HepG2 (cell line): Measurements from ENCODE around the gene SLC6A4. TPM values are rescaled to one million over a fixed set of nuclear protein-coding genes. Genes with fewer than 3 reads are reported as not detected.

Experiments
- ATAC-seq: fragments of 200-7000 bp; cut with Tn5 transposase; 3 replicates; pipeline ENCODE4 v1.9.1; 2020; ENCODE audit warnings: mild to moderate bottlenecking, moderate library complexity
- BruUV-seq: library from RNA; stranded (reverse); fragments of 400-500 nt; replicated peaks from 2 replicates; lab custom pipeline; 2021; lab: Mats Ljungman, UMichigan
- CTCF ChIA-PET: fragments of 300-600 bp; formaldehyde crosslinking; extraction: SDS; loops from one replicate; lab custom pipeline; 2021; ENCODE audit warnings: low total read pairs, inconsistent platforms, low intra/inter-chr PET ratio; lab: Yijun Ruan, JAX
- POLR2A ChIA-PET: fragments of 350-600 bp; sonication (Branson Sonifier 250); formaldehyde crosslinking; loops from one replicate; lab custom pipeline; 2020; ENCODE audit warnings: antibody characterized with exemption, inconsistent platforms; lab: Yijun Ruan, JAX
- DNase-seq: peaks from one replicate; pipeline ENCODE4 v3.0.0-alpha.2; 2015; ENCODE audit warnings: low spot score
- FAIRE-seq: peaks from 3 replicates; lab custom pipeline; 2011; peaks lifted over from hg19 to GRCh38; lab: Jason Lieb, UNC
- H2AFZ ChIP-seq: one replicate; pipeline ENCODE4 v1.6.1; 2011; ENCODE audit warnings: low read length, inconsistent platforms
- H3K27ac ChIP-seq: fragments of 300-600 bp; 3 replicates; pipeline ENCODE4 v1.8.0; 2011; ENCODE audit warnings: mixed run types, mild to moderate bottlenecking, mixed read lengths, low read length, inconsistent platforms; ENCODE audit not compliant: insufficient read depth; ENCODE audit errors: extremely low read length
- H3K27me3 ChIP-seq, 2 experiments: fragments of 200-600 bp in 1 of 2; 2 replicates in 1 of 2; 3 replicates in 1 of 2; pipeline versions ENCODE4 v1.6.0 to v1.8.0; 2011; ENCODE audit warnings: low read length in 2 of 2, mild to moderate bottlenecking in 2 of 2, moderate library complexity in 2 of 2, inconsistent platforms in 1 of 2; ENCODE audit not compliant: insufficient read depth in 2 of 2, control insufficient read depth in 1 of 2
- H3K36me3 ChIP-seq, 2 experiments: fragments of 200-600 bp in 1 of 2; replicated peaks in 1 of 2; 2 replicates in 1 of 2; 3 replicates in 1 of 2; pipeline versions ENCODE4 v1.5.1 to v1.8.0; 2011; ENCODE audit warnings: low read length in 2 of 2, inconsistent platforms in 1 of 2; ENCODE audit not compliant: insufficient read depth in 2 of 2, control insufficient read depth in 1 of 2
- H3K4me1 ChIP-seq: 2 replicates; pipeline ENCODE4 v1.5.1; 2012; ENCODE audit warnings: low read length, inconsistent platforms; ENCODE audit not compliant: insufficient read depth
- H3K4me2 ChIP-seq: 2 replicates; pipeline ENCODE4 v1.6.0; 2011; ENCODE audit warnings: low read depth, low read length, inconsistent platforms
- H3K4me3 ChIP-seq, 3 experiments: fragments of 200-600 bp in 1 of 3; sonication (generic), shearing (Covaris generic) in 1 of 3; replicated peaks in 1 of 3; 2 replicates each; pipeline ENCODE4 v1.5.1; 2011 to 2016; ENCODE audit warnings: low read length in 3 of 3, inconsistent platforms in 2 of 3, low read depth in 2 of 3, mild to moderate bottlenecking in 2 of 3, control low read depth in 1 of 3, mixed read lengths in 1 of 3; ENCODE audit not compliant: insufficient read depth in 1 of 3
- H3K79me2 ChIP-seq: one replicate; pipeline ENCODE4 v1.6.1; 2011; ENCODE audit warnings: low read length, inconsistent platforms; ENCODE audit not compliant: insufficient read depth
- H3K9ac ChIP-seq: 2 replicates; pipeline ENCODE4 v1.6.0; 2011; ENCODE audit warnings: mild to moderate bottlenecking, low read depth, low read length, inconsistent platforms; ENCODE audit not compliant: insufficient read depth
- H3K9me3 ChIP-seq: 2 replicates; pipeline ENCODE4 v1.5.1; 2012; ENCODE audit warnings: mild to moderate bottlenecking, low read length
- H4K20me1 ChIP-seq: 2 replicates; pipeline ENCODE4 v1.6.0; 2011; ENCODE audit warnings: inconsistent platforms, mild to moderate bottlenecking, low read length, moderate library complexity; ENCODE audit not compliant: insufficient read depth
- BRD4 ChIP-seq: sonication (generic); formaldehyde crosslinking; IDR thresholded peaks from 2 replicates; pipeline ENCODE4 v1.4.0; 2020; ENCODE audit warnings: missing genetic modification reagents
- EED ChIP-seq: sonication (generic); formaldehyde crosslinking; IDR thresholded peaks from 2 replicates; pipeline ENCODE4 v1.5.0; 2020; ENCODE audit warnings: mild to moderate bottlenecking, missing genetic modification reagents
- MEIS2 ChIP-seq: sonication (generic); formaldehyde crosslinking; IDR thresholded peaks from 2 replicates; pipeline ENCODE4 v1.9.0; 2021; ENCODE audit warnings: mild to moderate bottlenecking, missing genetic modification reagents
- MLLT10 ChIP-seq: sonication (generic); formaldehyde crosslinking; IDR thresholded peaks from 2 replicates; pipeline ENCODE4 v1.4.0; 2020; ENCODE audit warnings: missing genetic modification reagents
- NKX3-1 ChIP-seq: sonication (generic); formaldehyde crosslinking; IDR thresholded peaks from 2 replicates; pipeline ENCODE4 v1.5.0; 2020; ENCODE audit warnings: missing genetic modification reagents
- ONECUT2 ChIP-seq: sonication (generic); formaldehyde crosslinking; IDR thresholded peaks from 2 replicates; pipeline ENCODE4 v1.4.0; 2020; ENCODE audit warnings: missing genetic modification reagents
- SOX13 ChIP-seq, 3 experiments: fragments of 450-650 bp in 1 of 3; sonication (generic) in 1 of 3; formaldehyde crosslinking in 1 of 3; IDR thresholded peaks in 2 of 3; conservative IDR thresholded peaks in 1 of 3; 2 replicates each; pipeline versions ENCODE4 v1.5.0 to v1.6.1; 2016 to 2020; ENCODE audit warnings: antibody characterized with exemption in 1 of 3, mild to moderate bottlenecking in 1 of 3, missing compliant biosample characterization in 1 of 3, missing genetic modification reagents in 1 of 3, moderate library complexity in 1 of 3
- ZNF160 ChIP-seq: sonication (generic); formaldehyde crosslinking; IDR thresholded peaks from 2 replicates; pipeline ENCODE4 v1.8.0; 2022; ENCODE audit warnings: mild to moderate bottlenecking, inconsistent platforms, missing genetic modification reagents
- ZNF33B ChIP-seq: sonication (generic); formaldehyde crosslinking; IDR thresholded peaks from 2 replicates; pipeline ENCODE4 v1.5.1; 2020; ENCODE audit warnings: mild to moderate bottlenecking, missing genetic modification reagents
- ZNF441 ChIP-seq: sonication (generic); formaldehyde crosslinking; IDR thresholded peaks from 2 replicates; pipeline ENCODE4 v1.7.0; 2021; ENCODE audit warnings: missing genetic modification reagents, borderline replicate concordance
- ZNF556 ChIP-seq: sonication (generic); formaldehyde crosslinking; IDR thresholded peaks from 2 replicates; pipeline ENCODE4 v1.4.0; 2020; ENCODE audit warnings: mild to moderate bottlenecking, missing genetic modification reagents, borderline replicate concordance
- ZNF570 ChIP-seq: sonication (generic); formaldehyde crosslinking; IDR thresholded peaks from 2 replicates; pipeline ENCODE4 v1.4.0; 2020; ENCODE audit warnings: mild to moderate bottlenecking, missing genetic modification reagents, borderline replicate concordance
- WGBS: methylation state at CpG from one replicate; pipeline ENCODE4 v1.1.6; 2017; ENCODE audit warnings: low lambda C conversion rate; 5-methylcytosine and 5-hydroxymethylcytosine counted together
- in situ Hi-C: cut with HindIII; loops from 2 replicates; pipeline ENCODE4 v1.10.0; 2017; ENCODE audit warnings: low pct_unique_long_range_greater_than_20kb; ENCODE audit not compliant: extremely low pct_ligation_motif_present
- intact Hi-C: fragments of 100-400 bp; cut with micrococcal nuclease; formaldehyde crosslinking; loops from one replicate; pipeline ENCODE4 v1.10.0; 2022; ENCODE audit not compliant: unreplicated experiment
- polyA plus RNA-seq, 8 experiments: library from polyadenylated mRNA; depleted of rRNA in 3 of 8; stranded (reverse) in 7 of 8; unstranded in 1 of 8; fragments of >200 nt; fragmentation: Illumina TruSeq in 4 of 8; extraction: Trizol in 4 of 8; gene quantifications; 2 replicates each; pipeline versions ENCODE4 v1.2.1 to v1.2.3, GENCODE V29; 2011 to 2016; ENCODE audit warnings: low read depth in 4 of 8, missing spikeins in 1 of 8, mixed read lengths in 1 of 8; ENCODE audit not compliant: insufficient read depth in 1 of 8
- total RNA-seq, 5 experiments: library from RNA; depleted of rRNA; stranded (reverse); fragments of >200 nt; fragmentation: Illumina TruSeq; extraction: Trizol; gene quantifications; 2 replicates each; pipeline ENCODE4 v1.2.3, GENCODE V29; 2016; ENCODE audit warnings: low read depth in 1 of 5
- TF ChIP-seq, protein P1 (sequence below): sonication (generic); formaldehyde crosslinking; conservative IDR thresholded peaks from 2 replicates; pipeline ENCODE4 v1.8.0; 2022; ENCODE audit warnings: low read depth, missing genetic modification reagents
- TF ChIP-seq, protein P2 (sequence below): sonication (generic); formaldehyde crosslinking; IDR thresholded peaks from 2 replicates; pipeline ENCODE4 v1.5.0; 2020; ENCODE audit warnings: mild to moderate bottlenecking, missing genetic modification reagents, borderline replicate concordance
- TF ChIP-seq, protein P3 (sequence below): sonication (generic); formaldehyde crosslinking; conservative IDR thresholded peaks from 2 replicates; pipeline ENCODE4 v1.4.0; 2020; ENCODE audit warnings: missing genetic modification reagents
- TF ChIP-seq, protein P4 (sequence below): sonication (generic); formaldehyde crosslinking; IDR thresholded peaks from 2 replicates; pipeline ENCODE4 v1.8.1; 2023; ENCODE audit warnings: missing genetic modification reagents, mild to moderate bottlenecking, borderline replicate concordance
- TF ChIP-seq, protein P5 (sequence below): sonication (generic); IDR thresholded peaks from 2 replicates; pipeline ENCODE4 v1.6.1; 2016; ENCODE audit warnings: low read depth, borderline replicate concordance
- TF ChIP-seq, protein P6 (sequence below): sonication (generic); formaldehyde crosslinking; IDR thresholded peaks from 2 replicates; pipeline ENCODE4 v1.8.1; 2023; ENCODE audit warnings: mild to moderate bottlenecking, missing genetic modification reagents

Gene SLC6A4
- total and polyA plus RNA-seq, 2 of the 13 experiments (the other 11 are each of a cell fraction or from before 2014, with no cell fraction given): 7.6 to 20.3 TPM

DNA sequence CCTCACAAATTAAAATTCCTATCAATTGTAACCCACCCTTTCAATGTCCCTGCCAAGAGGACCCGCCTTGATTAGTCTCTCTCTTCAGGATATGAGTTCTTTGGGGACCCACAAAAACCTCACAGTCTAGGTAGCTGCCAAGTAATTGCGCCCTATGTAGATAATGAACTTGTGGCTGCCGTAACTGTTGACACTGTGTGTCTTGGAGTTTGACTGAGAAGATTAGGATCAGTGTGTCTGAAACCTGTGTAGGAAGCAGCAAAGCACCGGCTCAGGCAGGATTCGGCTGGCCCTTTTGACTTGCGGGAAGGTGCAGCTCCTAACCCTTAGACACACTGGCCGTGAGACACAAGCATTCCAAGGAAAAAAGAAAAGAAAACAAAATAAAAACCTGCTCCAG, 17.8 kb upstream of the SLC6A4 start:
- Histone ChIP-seq H3K79me2 (no peaks in the 10 kb centered on the region), H4K20me1 (no peaks in the 10 kb centered on the region), H3K9me3 (no peaks in the 10 kb centered on the region), H2AFZ (no peak overlapping the region), H3K27me3 (no peaks in the 10 kb centered on the region), H3K4me2 (no peak overlapping the region), H3K27ac (no peak overlapping the region), H3K4me1 (peaks cover 10% of the 10 kb centered on the region), H3K36me3 (peaks cover 9 to 51% of the 10 kb centered on the region in 2 experiments), H3K9ac (no peak overlapping the region), H3K4me3 (no peak overlapping the region)
- WGBS: over 99% methylated on average over 7 of the region's 7 CpGs
- CTCF ChIA-PET: no interaction called here
- BruUV-seq: no TSS peak
- FAIRE-seq (no peak), DNase-seq (no peak), ATAC-seq (no peak)
- POLR2A ChIA-PET: no interaction called here
- intact Hi-C loops: no loop called here
- in situ Hi-C loops: no loop called here
- TF ChIP-seq SOX13 (IDR thresholded peaks at IDR 0.05) (no peak), SOX13 (CRISPR knock-in tag; conservative IDR thresholded peaks at IDR 0.05 in 1 of 2, IDR thresholded peaks at IDR 0.05 in 1 of 2) (no peak), ZNF441 (CRISPR knock-in tag) (no peak), MLLT10 (CRISPR knock-in tag) (no peak), ZNF160 (no peak), BRD4 (no peak), ZNF556 (CRISPR knock-in tag) (no peak), EED (no peak), ZNF33B (no peak), MEIS2 (CRISPR knock-in tag) (no peak), ONECUT2 (no peak), NKX3-1 (no peak), ZNF570 (no peak)
- TF ChIP-seq, protein P1, sequence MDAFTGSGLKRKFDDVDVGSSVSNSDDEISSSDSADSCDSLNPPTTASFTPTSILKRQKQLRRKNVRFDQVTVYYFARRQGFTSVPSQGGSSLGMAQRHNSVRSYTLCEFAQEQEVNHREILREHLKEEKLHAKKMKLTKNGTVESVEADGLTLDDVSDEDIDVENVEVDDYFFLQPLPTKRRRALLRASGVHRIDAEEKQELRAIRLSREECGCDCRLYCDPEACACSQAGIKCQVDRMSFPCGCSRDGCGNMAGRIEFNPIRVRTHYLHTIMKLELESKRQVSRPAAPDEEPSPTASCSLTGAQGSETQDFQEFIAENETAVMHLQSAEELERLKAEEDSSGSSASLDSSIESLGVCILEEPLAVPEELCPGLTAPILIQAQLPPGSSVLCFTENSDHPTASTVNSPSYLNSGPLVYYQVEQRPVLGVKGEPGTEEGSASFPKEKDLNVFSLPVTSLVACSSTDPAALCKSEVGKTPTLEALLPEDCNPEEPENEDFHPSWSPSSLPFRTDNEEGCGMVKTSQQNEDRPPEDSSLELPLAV (CRISPR knock-in tag): no peak
- TF ChIP-seq, protein P2, sequence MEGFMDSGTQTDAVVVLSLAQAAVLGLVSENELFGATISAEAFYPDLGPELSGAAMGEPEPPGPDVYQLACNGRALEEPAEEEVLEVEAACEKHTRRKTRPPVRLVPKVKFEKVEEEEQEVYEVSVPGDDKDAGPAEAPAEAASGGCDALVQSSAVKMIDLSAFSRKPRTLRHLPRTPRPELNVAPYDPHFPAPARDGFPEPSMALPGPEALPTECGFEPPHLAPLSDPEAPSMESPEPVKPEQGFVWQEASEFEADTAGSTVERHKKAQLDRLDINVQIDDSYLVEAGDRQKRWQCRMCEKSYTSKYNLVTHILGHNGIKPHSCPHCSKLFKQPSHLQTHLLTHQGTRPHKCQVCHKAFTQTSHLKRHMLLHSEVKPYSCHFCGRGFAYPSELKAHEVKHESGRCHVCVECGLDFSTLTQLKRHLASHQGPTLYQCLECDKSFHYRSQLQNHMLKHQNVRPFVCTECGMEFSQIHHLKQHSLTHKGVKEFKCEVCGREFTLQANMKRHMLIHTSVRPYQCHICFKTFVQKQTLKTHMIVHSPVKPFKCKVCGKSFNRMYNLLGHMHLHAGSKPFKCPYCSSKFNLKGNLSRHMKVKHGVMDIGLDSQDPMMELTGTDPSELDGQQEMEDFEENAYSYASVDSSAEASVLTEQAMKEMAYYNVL (CRISPR knock-in tag): no peak
- TF ChIP-seq, protein P3, sequence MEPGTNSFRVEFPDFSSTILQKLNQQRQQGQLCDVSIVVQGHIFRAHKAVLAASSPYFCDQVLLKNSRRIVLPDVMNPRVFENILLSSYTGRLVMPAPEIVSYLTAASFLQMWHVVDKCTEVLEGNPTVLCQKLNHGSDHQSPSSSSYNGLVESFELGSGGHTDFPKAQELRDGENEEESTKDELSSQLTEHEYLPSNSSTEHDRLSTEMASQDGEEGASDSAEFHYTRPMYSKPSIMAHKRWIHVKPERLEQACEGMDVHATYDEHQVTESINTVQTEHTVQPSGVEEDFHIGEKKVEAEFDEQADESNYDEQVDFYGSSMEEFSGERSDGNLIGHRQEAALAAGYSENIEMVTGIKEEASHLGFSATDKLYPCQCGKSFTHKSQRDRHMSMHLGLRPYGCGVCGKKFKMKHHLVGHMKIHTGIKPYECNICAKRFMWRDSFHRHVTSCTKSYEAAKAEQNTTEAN (CRISPR knock-in tag): no peak
- TF ChIP-seq, protein P4, sequence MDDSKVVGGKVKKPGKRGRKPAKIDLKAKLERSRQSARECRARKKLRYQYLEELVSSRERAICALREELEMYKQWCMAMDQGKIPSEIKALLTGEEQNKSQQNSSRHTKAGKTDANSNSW (CRISPR knock-in tag): no peak
- TF ChIP-seq, protein P5, sequence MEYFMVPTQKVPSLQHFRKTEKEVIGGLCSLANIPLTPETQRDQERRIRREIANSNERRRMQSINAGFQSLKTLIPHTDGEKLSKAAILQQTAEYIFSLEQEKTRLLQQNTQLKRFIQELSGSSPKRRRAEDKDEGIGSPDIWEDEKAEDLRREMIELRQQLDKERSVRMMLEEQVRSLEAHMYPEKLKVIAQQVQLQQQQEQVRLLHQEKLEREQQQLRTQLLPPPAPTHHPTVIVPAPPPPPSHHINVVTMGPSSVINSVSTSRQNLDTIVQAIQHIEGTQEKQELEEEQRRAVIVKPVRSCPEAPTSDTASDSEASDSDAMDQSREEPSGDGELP: no peak
- TF ChIP-seq, protein P6, sequence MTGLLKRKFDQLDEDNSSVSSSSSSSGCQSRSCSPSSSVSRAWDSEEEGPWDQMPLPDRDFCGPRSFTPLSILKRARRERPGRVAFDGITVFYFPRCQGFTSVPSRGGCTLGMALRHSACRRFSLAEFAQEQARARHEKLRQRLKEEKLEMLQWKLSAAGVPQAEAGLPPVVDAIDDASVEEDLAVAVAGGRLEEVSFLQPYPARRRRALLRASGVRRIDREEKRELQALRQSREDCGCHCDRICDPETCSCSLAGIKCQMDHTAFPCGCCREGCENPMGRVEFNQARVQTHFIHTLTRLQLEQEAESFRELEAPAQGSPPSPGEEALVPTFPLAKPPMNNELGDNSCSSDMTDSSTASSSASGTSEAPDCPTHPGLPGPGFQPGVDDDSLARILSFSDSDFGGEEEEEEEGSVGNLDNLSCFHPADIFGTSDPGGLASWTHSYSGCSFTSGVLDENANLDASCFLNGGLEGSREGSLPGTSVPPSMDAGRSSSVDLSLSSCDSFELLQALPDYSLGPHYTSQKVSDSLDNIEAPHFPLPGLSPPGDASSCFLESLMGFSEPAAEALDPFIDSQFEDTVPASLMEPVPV (CRISPR knock-in tag): no peak
